NCI-H524 (cell line): ENCODE data around the gene PTGR2.
A peak's percentile ranks its signal among the peaks of the same experiment; 100 is the strongest.
"Not testable (repeated sequence)": the region's sequence is repeated elsewhere in the genome, so short reads cannot be mapped to it uniquely, and the experiment has no call there.

ENCODE experiments used
- DNase-seq, 2 experiments: peaks; one replicate each; lab custom pipeline; 2025; lab: John Stamatoyannopoulos, UW

The PTGR2 gene

DNA sequence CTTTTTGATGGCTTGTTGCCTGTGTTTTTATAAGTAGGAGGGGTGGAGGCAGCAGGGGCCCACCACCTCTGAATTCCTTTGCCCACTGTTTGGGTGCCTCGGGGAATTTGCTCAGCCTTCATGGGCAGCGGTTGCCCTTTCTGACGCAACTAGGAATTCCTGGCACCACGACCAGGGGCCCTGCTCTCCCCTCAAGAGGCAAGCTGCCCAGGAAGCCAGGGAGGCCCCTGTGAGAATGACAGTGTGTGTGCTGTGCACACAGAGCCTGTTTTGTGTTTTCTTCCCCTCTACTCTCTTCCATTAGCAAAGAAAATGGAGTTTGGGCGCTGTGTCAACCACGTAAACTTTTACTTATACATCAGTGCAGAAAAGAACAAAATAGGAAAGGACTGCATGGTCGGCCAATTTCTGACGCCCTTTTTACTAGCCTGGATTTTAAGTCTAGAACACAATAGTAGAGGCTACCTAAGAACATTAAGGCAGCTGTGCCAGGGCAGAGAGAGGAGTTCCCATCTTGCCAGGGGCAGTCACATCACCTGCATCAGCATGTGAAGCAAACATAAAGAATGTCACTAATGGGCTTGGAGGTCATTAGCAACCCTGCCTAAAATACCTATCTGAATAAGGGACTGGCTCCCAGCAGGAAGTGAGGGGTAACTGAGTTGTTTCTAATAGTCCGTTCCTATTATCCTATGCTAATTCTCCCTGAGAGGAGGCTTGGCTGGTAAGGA is 17.9 kb upstream of the PTGR2 start:
- DNase-seq, result no peak

DNA sequence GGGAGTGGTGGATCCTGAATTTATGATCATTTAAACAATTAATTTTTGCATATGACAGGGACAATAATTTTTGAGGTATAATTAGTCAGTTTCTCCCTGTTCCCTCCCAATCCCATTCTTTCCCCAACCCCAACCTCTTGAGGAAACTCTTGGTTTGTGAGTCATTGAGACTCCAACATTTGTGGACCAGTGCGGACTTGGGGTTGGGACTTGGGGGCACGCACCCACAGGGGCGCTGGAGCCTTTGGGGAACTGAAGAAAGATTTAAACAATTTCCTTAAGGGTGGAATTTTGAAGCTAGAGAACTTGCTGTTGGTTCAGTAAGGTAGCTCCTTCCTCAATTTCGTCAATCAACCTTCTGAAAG is 17.4 kb upstream of the PTGR2 start:
- no peak for DNase-seq

DNA sequence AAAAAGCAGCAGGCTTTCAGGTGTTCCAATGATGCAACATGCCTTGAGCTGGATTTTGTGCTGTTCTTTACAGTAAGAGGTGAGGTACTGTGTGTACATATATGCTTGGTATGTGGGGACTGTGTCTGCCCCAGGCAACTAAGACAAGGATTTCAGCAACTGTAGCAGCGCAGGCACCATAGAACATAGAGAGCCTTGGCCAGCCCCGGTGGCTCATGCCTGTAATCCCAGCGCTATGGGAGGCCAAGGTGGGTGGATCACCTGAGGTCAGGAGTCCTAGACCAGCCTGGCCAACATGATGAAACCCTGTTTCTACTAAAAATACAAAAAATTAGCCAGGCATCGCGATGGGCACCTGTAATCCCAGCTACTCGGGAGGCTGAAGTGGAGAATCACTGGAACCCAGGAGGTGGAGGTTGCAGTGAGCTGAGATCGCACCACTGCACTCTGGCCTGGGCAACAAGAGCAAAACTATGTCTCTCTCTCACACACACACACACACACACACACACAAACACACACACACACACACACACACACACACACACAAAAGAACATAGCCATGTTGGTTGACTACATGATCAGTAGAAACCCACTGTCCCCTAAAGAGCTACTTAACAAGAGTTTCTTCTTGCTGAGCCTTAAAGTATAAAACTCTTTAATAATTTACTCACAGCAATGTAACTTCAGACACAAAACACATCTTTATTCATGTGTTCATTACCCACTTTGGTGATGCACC is 13.2 kb upstream of the PTGR2 start:
- DNase-seq, result not testable (repeated sequence)

DNA sequence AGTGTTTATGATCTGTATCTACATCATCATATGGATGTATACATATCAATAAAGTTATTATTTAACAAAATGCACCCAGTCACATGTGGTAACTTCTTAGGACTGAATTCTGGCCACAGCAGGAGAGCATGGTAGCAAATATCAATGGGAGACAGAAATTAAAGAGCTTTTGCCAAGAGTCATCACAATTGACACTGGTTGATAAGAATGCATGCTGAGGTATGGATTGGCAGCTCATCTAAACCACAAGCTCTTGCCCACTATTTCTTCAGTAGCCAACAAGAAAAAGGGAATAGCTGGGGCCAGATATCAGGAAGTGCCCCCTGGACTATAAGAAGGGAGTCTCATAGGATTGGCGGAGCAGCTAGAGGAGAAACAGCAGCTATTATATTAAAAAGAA is 9.4 kb upstream of the PTGR2 start:
- DNase-seq, result no peak

- DNase-seq, result no peak
Measured at GRCh38 chr14:73842851-73843250, 8.8 kb upstream of the PTGR2 start.

DNA sequence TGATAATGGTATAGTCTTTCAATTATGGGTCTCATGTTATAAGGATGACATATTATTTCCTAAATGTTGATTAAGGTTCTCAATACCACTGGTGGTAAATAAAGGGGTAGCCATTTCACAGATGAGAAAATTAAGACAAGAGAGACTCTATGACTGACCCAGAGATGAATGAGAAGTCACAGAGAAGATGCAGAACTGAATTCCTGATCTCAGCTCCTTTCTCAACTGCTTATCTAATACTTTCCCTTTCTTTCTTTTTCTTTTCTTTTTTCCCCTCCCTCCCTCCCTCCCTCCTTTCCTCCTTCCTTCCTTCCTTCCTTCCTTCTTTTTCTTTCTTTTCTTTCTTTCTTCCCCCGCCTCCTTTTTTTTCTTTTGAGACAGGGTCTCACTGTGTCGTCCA is 8.3 kb upstream of the PTGR2 start:
- DNase-seq, result no peak

DNA sequence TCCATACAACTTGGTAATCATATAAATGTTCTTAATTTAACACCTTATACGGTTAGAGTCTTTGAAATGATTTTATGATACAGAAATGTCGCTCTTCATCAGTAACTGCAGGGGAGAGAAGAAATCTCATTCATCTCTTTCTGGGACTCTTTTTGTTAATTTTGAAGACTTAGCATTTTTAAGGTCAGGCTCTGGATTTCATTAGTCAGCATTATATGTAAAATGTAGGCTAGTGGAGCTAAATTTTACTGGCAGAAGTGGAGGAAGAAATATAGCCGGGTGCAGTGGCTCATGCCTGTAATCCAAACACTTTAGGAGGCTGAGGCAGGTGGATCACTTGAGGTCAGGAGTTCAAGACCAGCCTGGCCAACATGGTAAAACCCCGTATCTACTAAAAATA is 4.7 kb upstream of the PTGR2 start:
- DNase-seq, result no peak

DNA sequence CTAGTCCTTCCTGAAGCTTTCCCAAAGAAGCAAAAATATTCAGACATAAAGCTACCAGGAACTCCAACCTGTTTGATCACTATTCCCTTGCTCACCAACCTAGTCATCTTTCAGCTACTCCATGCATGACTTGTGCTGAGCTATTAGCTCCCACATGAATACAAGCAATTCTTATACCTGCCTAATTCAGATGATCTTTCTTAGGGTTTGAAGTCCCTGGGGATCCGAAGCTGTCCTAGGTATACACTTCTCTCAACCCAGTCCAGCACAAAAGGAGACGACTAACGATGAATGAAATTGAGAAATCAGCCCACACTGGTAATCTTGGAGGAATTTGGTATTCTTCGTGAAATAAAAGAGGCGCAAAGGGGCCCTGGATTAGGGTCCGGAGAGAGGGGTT is 631 bp upstream of the PTGR2 start:
- DNase-seq, result peak; percentile 32 to 38

DNA sequence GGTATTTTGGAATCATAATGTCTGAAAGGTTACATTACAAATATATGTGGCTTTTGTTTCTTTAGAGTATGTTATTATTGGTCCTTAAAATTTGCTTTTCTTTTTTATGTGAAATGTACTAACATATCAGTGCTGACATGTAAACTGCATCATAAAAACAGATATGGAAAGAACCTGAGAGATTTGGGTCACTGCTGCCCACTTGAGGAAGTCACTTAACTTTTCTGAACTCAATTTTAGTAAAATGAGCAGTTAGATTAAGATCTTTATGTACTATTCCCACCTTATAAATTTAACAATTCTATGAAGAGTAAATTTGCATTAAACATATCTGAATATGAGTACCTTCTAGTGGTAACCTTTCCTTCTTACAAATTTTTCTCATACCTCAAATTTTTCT is 7.5 kb downstream of the PTGR2 start:
- DNase-seq, result no peak

- DNase-seq, result no peak
Measured at GRCh38 chr14:73861073-73861472, 9.4 kb downstream of the PTGR2 start.

- no peak for DNase-seq
Measured at GRCh38 chr14:73862480-73862879, 10.8 kb downstream of the PTGR2 start.

- DNase-seq, result no peak
Measured at GRCh38 chr14:73863209-73863608, 11.6 kb downstream of the PTGR2 start.

- DNase-seq, result no peak
Measured at GRCh38 chr14:73865534-73866113, 14.0 kb downstream of the PTGR2 start.

DNA sequence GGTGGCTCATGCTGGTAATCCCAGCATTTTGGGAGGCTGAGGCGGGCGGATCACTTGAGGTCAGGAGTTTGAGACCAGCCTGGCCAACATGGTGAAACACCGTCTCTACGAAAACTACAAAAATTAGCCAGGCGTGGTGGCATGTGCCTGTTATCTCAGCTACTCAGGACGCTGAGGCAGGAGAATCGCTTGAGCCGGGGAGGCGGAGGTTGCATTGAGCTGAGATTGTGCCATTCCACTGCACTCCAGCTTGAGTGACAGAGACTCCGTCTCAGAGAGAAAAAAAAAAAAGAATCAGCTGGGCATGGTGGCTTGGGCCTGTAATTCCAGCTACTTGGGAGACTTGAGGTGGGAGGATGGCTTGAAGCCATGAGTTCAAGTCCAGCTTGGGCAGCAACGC is 18.1 kb downstream of the PTGR2 start:
- DNase-seq, result not testable (repeated sequence)

DNA sequence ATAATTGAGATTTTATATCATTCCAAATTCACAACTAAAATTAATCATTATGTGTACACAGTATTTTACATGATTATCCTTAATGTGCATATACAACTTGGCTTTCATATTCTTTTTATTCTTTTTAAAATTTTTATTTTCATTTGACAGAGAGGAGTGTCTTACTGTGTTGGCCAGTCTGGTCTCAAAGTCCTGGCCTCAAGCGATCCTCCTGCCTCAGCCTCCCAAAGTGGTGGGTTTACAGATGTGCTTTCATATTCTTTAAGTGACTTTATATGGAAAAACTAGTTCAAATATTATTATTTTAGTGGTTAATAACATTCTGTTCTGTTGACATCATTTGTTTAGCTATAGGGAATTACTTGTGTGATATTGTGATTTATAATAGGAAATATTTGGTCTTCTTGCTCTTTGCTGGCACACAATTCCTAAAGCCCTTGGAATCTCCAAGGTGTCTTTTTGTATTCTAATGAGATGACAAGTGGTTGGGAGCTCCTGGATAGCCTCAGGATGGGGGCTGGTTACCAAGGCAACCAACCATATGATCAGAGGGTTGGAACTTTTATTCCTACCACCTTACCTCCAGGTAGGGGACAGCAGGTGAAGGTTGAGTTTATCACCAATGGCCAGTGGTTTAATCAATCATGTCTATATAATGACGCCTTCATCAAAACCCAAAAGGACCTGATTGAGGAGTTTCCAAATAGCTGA is 19.0 kb downstream of the PTGR2 start:
- no peak for DNase-seq

- DNase-seq, result no peak
Measured at GRCh38 chr14:73873660-73874059, 22.0 kb downstream of the PTGR2 start.

GRCh38 chr14:73877790-73878189 is 26.2 kb downstream of the PTGR2 start:
- no peak for DNase-seq

GRCh38 chr14:73878436-73878835 is 26.8 kb downstream of the PTGR2 start:
- DNase-seq, result no peak

DNA sequence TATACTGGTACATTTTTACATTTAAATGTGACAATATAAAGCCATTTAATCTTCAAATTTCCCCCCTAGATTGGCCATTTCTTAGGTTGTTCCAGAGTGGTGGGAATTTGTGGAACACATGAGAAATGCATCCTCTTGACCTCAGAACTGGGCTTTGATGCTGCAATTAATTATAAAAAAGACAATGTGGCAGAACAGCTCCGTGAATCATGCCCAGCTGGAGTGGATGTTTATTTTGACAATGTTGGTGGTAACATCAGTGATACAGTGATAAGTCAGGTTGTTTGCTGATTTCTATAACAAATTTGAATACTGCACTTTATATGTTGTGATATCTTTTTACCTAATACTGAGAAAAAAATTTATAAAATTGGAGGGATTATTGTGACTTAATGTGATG is 27.4 kb downstream of the PTGR2 start:
- no peak for DNase-seq

DNA sequence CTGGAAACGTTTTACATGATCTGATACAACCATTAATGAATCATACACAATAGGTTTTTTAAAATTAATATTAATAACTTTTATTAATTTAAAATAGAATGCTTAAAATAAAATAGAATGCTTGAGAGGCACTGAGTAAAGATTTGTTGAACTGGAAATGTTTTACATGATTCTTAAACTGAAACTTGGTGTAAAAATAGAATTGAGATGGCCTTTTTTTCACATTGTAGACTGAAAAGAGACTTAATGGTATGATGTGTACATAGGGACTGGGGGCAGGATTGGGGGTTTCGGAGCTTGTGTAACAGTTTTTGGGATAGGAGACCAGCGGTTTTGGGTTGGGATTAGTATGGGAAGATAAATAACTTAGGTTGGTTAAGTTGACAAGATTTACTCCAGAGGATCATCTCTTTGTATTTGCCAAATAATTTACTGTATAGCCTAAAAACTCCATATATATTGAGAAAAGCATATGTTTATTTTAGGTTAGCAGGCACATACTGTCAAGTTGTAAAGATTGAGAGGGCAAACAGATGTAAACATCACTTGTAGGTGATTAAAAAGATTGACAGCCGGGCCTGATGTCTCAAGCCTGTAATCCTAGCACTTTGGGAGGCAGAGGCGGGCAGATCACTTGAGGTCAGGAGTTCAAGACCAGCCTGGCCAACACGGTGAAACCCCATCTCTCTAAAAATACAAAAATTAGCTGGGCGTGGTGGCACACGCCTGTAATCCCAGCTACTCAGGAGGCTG is 33.0 kb downstream of the PTGR2 start:
- no peak for DNase-seq

GRCh38 chr14:73886449-73887317 is 35.1 kb downstream of the PTGR2 start, which contains the start of gene ZNF410:
TSS of gene ZNF410 (plus strand) at chr14:73886859. CDS start at chr14:73892176, 5,317 bp downstream.
- DNase-seq, result peak; percentile 98 to 99
